ENCODE data around the gene DDX31. TPM values are rescaled to one million over a fixed set of nuclear protein-coding genes. Genes with fewer than 3 reads are reported as not detected.

Gene DDX31
- total RNA-seq, 2 donors from 2014 or later: 7.6 to 19.7 TPM

GRCh38 chr9:132651259-132651658 lies 18.5 kb downstream of the DDX31 start:
- ATAC-seq (ENCODE audit: insufficient number of reproducible peaks, low FRiP score, low read depth) (no peak), DNase-seq (ENCODE audit: low spot score) (no peak)
- no peak overlapping the region for H3K4me3 ChIP-seq
- H3K27ac ChIP-seq: no peak overlapping the region
- H3K4me1 ChIP-seq (ENCODE audit: control insufficient read depth in 1 of 2, low read depth in 2 of 2): no peaks in the 10 kb centered on the region
- peaks cover 27% of the 10 kb centered on the region for H3K36me3 ChIP-seq
- TF ChIP-seq CTCF (IDR thresholded peaks at IDR 0.05): no peak
- no peaks in the 10 kb centered on the region for H3K9me3 ChIP-seq
- no peaks in the 10 kb centered on the region for H3K27me3 ChIP-seq (replicated peaks; ENCODE audit: insufficient read depth)

DNA sequence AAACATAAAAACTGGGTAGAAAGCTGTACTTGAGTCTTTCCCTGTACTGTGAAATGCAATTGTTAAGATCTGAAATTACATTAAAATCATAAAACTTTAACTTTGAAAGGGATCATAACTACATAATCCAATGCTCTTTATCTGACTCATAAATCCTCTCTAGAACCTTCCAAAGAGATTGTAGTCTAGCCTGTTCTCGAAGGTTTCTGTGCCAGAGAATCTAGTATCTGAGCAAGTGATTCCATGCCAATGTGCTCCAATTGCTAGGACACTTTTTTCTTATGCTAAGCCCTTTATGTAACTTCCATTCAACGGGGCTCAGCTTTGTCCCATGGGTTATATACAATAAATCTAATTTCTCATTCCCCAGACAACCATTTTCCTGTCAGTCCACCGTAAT lies 21.1 kb downstream of the DDX31 start:
- no peak for ATAC-seq (ENCODE audit: insufficient number of reproducible peaks, low FRiP score, low read depth)

GRCh38 chr9:132648283-132648682 lies 21.5 kb downstream of the DDX31 start:
- Histone ChIP-seq H3K9me3 (no peaks in the 10 kb centered on the region), H3K27me3 (replicated peaks; ENCODE audit: insufficient read depth) (no peaks in the 10 kb centered on the region), H3K36me3 (peaks cover 41% of the 10 kb centered on the region), H3K27ac (no peak overlapping the region), H3K4me3 (no peak overlapping the region), H3K4me1 (ENCODE audit: control insufficient read depth in 1 of 2, low read depth in 2 of 2) (no peaks in the 10 kb centered on the region)
- no peak for DNase-seq (ENCODE audit: low spot score)
- no peak for TF ChIP-seq CTCF (IDR thresholded peaks at IDR 0.05)
- no peak for ATAC-seq (ENCODE audit: insufficient number of reproducible peaks, low FRiP score, low read depth)

More for the DNA sequence above, 21.1 kb downstream of the DDX31 start:
- Histone ChIP-seq H3K27me3 (replicated peaks; ENCODE audit: insufficient read depth) (no peaks in the 10 kb centered on the region), H3K4me1 (ENCODE audit: control insufficient read depth in 1 of 2, low read depth in 2 of 2) (no peaks in the 10 kb centered on the region), H3K9me3 (no peaks in the 10 kb centered on the region), H3K36me3 (peaks cover 41% of the 10 kb centered on the region), H3K4me3 (no peak overlapping the region), H3K27ac (no peak overlapping the region)
- no peak for TF ChIP-seq CTCF (IDR thresholded peaks at IDR 0.05)
- no peak for DNase-seq (ENCODE audit: low spot score)

GRCh38 chr9:132647806-132648205 lies 22.0 kb downstream of the DDX31 start:
- no peaks in the 10 kb centered on the region for H3K9me3 ChIP-seq
- peaks cover 43% of the 10 kb centered on the region for H3K36me3 ChIP-seq
- H3K4me1 ChIP-seq (ENCODE audit: control insufficient read depth in 1 of 2, low read depth in 2 of 2): no peaks in the 10 kb centered on the region
- no peak for DNase-seq (ENCODE audit: low spot score)
- ATAC-seq (ENCODE audit: insufficient number of reproducible peaks, low FRiP score, low read depth): no peak
- no peaks in the 10 kb centered on the region for H3K27me3 ChIP-seq (replicated peaks; ENCODE audit: insufficient read depth)
- H3K27ac ChIP-seq: no peak overlapping the region
- no peak overlapping the region for H3K4me3 ChIP-seq
- TF ChIP-seq CTCF (IDR thresholded peaks at IDR 0.05): no peak

- DNase-seq (ENCODE audit: low spot score) (no peak), ATAC-seq (ENCODE audit: insufficient number of reproducible peaks, low FRiP score, low read depth) (no peak)
- H3K36me3 ChIP-seq: peaks cover 43% of the 10 kb centered on the region
- H3K27me3 ChIP-seq (replicated peaks; ENCODE audit: insufficient read depth): no peaks in the 10 kb centered on the region
- no peak overlapping the region for H3K4me3 ChIP-seq
- no peak overlapping the region for H3K27ac ChIP-seq
- H3K4me1 ChIP-seq (ENCODE audit: control insufficient read depth in 1 of 2, low read depth in 2 of 2): no peaks in the 10 kb centered on the region
- no peak for TF ChIP-seq CTCF (IDR thresholded peaks at IDR 0.05)
- H3K9me3 ChIP-seq: no peaks in the 10 kb centered on the region
Measured at GRCh38 chr9:132647355-132647754, 22.4 kb downstream of the DDX31 start.
